Measurements from ENCODE around the gene LNPEP.

LNPEP gene

DNA sequence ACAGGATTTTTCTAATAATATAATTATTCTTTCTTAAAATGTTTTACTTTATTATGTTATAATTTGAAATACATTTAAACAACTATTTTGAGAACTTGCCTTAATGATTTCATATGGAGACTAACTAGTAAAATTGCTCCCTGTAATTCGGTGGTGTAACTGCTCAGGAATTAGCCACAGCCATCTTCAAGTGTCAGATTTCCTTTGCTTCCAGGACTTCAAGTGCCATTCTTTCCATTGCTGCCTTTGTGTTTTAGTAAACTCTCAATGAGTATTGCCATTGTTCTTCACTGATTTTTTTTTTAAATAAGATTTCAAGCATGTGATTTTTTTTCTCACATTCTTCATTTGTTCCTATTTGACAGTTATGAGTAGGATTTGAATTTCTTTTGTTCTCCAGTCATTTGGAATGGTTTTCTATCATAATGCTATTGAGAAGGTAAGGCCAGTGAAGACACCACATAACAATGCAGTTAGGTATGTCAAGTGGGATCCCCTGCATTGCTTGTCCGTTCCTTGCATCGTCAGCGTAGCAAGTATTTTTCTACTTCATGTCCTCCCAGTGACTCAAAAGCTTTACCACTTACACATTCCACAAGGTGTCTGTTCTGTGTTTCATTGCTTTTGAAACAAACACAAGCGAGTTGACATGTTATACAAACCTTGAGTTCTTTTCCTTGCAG, 83.7 kb downstream of the LNPEP start:
- H3K4me3 ChIP-seq (ENCODE audit: low read depth, low read length), result no peak overlapping the region
- DNase-seq (ENCODE audit: low read depth), result no peak
- TF ChIP-seq, protein P1, sequence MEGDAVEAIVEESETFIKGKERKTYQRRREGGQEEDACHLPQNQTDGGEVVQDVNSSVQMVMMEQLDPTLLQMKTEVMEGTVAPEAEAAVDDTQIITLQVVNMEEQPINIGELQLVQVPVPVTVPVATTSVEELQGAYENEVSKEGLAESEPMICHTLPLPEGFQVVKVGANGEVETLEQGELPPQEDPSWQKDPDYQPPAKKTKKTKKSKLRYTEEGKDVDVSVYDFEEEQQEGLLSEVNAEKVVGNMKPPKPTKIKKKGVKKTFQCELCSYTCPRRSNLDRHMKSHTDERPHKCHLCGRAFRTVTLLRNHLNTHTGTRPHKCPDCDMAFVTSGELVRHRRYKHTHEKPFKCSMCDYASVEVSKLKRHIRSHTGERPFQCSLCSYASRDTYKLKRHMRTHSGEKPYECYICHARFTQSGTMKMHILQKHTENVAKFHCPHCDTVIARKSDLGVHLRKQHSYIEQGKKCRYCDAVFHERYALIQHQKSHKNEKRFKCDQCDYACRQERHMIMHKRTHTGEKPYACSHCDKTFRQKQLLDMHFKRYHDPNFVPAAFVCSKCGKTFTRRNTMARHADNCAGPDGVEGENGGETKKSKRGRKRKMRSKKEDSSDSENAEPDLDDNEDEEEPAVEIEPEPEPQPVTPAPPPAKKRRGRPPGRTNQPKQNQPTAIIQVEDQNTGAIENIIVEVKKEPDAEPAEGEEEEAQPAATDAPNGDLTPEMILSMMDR (IDR thresholded peaks at IDR 0.05; ENCODE audit: insufficient read depth, low read depth, low read length, missing control alignments), result no peak

GRCh38 chr5:97021416-97021815, 85.5 kb downstream of the LNPEP start:
- DNase-seq (ENCODE audit: low read depth), result no peak
- no peak overlapping the region for H3K4me3 ChIP-seq (ENCODE audit: low read depth, low read length)
- TF ChIP-seq, protein P1 (IDR thresholded peaks at IDR 0.05; ENCODE audit: insufficient read depth, low read depth, low read length, missing control alignments), result no peak

GRCh38 chr5:97022898-97023297, 87.0 kb downstream of the LNPEP start:
- no peak for DNase-seq (ENCODE audit: low read depth)
- no peak overlapping the region for H3K4me3 ChIP-seq (ENCODE audit: low read depth, low read length)
- TF ChIP-seq, protein P1 (IDR thresholded peaks at IDR 0.05; ENCODE audit: insufficient read depth, low read depth, low read length, missing control alignments), result no peak

- DNase-seq (ENCODE audit: low read depth), result no peak
- TF ChIP-seq, protein P1 (IDR thresholded peaks at IDR 0.05; ENCODE audit: insufficient read depth, low read depth, low read length, missing control alignments), result no peak
- no peak overlapping the region for H3K4me3 ChIP-seq (ENCODE audit: low read depth, low read length)
Measured at GRCh38 chr5:97026721-97027120, 90.8 kb downstream of the LNPEP start.

DNA sequence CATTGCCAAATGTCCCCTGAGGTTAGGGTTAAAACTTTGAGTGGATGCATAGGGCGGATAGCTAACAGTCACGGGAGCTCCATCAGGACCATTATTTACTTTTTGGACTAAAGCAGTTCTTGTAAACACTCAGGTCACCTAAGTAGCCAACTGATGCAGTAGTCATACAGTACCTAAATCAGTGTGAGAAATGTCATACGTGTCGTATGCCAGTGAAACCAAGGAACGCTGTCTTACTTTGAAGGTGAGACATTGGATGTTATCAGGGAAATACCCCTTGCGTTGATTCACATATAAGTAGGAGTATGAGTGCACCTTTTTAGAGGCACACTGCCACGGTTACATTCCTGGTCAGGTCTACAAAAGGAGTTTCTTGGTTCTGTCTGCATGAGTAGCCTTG, 101.9 kb downstream of the LNPEP start:
- no peak for DNase-seq (ENCODE audit: low read depth)
- H3K4me3 ChIP-seq (ENCODE audit: low read depth, low read length), result no peak overlapping the region
- TF ChIP-seq, protein P1 (IDR thresholded peaks at IDR 0.05; ENCODE audit: insufficient read depth, low read depth, low read length, missing control alignments), result no peak

DNA sequence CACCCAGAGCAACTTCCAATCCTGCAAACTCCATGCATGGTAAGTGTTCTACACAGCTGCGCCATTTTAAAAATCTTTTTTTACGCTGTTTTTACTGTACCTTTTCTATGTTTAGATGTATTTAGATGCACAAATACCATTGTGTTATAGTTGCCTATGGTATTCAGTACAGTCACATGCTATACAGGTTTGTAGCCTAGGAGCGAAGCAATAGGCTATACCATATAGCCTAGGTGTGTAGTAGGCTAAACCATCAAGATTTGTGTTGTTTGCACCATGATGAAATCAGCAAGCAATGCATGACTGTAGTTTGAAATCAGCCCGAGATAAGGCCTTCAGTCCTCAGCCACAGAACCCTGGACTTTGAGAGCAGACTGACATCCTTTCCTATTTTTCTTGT, 105.4 kb downstream of the LNPEP start:
- TF ChIP-seq, protein P1 (IDR thresholded peaks at IDR 0.05; ENCODE audit: insufficient read depth, low read depth, low read length, missing control alignments), result no peak
- no peak overlapping the region for H3K4me3 ChIP-seq (ENCODE audit: low read depth, low read length)
- no peak for DNase-seq (ENCODE audit: low read depth)

DNA sequence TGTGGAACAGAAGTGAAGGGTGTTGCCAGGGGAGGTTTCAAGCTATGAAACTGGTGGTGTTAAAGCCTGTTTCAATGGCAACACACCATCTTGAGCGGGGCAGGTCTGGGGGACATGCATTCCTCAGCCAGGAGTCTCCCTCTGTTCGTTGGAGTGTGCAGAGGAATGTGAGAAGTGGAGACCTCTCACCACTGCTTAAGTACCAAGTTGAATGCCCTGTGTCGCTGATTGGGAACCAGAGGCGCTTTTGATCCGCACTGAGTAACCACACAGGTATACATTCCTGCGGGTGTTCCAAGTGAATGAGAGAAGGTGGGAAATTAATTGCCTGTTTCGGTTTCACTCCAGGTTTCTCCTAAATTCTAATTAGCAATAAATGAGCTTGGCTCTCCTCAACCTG, 107.1 kb downstream of the LNPEP start:
- DNase-seq (ENCODE audit: low read depth), result no peak
- TF ChIP-seq, protein P1 (IDR thresholded peaks at IDR 0.05; ENCODE audit: insufficient read depth, low read depth, low read length, missing control alignments), result no peak

More for the DNA sequence above, 107.1 kb downstream of the LNPEP start:
- H3K4me3 ChIP-seq (ENCODE audit: low read depth, low read length), result no peak overlapping the region

Data from GM12865 (cell line).